HG03457 (cell line): ENCODE measurements around the gene SARDH.

Source experiments
- ATAC-seq: cut with Tn5 transposase; IDR thresholded peaks from one replicate; pipeline ENCODE4 v1.9.1; 2021; ENCODE audit warnings: moderate number of reproducible peaks; ENCODE audit not compliant: unreplicated experiment

The SARDH gene

GRCh38 chr9:133735931-133736330 is 2.2 kb downstream of the SARDH start:
- ATAC-seq = no peak

DNA sequence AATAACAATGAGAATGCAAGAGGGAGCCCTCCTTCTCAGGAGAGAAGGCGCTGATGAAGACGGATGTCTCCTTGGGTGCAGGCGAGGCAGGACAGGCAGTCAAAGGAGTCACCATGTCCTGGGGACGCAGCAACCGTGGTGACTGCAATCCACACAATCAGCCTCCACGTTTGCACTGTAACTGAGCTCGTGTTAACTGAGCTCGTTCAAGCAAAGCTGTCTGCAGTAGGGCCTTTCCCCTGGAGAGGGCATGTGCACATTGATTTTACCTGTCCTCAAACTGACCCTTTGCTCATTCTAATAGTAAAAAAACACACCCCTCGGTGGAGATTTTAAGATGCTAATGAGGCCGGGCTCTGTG is 2.8 kb downstream of the SARDH start:
- ATAC-seq = no peak

- ATAC-seq = no peak
These were observed 3.4 kb downstream of the SARDH start for GRCh38 chr9:133734590-133735414.

DNA sequence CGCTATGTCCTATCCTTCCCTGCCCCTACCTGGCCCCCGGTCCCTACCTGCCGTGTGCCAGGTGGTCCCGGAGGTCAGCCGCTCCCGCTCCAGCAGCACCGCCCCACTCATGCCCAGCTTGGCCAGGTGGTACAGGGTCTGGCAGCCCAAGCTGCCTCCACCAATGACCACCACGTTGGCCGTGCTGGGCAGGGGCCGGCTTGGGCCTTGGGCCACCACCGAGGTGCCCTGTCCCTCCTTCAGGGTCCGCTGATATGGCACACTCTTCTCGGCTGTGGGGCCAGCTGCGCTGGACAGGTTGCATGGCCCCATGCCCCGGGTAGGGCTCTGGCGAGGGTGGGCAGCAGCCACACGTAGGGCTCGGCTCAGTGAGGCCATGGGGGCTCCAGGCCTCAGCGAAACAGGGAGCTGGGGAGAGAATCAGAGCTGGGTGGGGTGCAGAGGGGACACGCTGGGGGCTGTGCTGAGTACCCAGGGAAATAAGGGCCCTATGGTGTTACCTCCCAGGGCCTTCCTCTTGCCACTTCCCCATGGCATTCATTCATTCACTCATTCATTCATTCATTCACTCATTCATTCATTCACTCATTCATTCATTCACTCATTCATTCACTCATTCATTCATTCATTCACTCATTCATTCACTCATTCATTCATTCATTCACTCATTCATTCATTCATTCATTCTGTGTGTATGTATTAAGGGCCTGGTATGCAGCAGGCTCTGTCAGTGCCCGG is 4.2 kb downstream of the SARDH start:
- no peak for ATAC-seq

GRCh38 chr9:133733421-133733795 is 4.7 kb downstream of the SARDH start:
- ATAC-seq = no peak

DNA sequence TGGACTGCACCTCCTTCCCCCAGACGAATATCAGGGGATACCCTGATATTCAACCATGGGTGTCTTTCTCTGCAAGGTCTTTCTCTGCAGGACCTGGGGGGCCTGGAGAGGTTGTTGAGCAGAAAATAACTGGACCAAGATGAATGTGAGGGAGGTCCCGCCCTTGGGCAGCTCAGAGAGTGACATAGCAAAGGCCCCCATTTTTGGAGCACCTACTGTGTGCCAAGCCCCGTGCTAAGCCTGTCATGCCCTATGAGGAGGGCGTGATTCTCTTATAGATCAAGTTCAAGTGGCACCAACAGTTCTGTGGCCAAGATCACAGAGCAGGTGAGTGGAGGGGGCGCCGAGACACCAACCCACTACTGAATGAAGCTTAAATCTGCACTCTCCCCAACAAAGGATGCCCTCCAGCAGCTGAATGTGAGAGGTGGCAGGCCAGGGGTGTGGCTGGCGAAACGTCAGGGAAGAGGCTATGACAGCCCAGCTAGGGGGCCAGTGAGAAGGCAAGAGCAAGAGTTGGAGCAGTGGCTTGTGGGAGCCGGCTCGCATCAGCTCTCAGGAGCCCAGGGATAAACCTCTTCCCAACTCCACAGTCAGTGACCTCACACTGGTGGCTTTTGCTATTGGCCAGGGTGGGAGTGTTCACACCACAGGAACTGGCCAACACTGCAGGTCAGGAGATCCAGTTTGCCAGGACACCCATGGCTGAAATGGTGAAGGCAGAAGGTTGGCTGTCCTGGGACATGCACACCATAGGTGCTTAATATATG is 5.3 kb downstream of the SARDH start:
- ATAC-seq = no peak

- ATAC-seq = no peak
These were observed 6.1 kb downstream of the SARDH start for GRCh38 chr9:133731876-133732638.

DNA sequence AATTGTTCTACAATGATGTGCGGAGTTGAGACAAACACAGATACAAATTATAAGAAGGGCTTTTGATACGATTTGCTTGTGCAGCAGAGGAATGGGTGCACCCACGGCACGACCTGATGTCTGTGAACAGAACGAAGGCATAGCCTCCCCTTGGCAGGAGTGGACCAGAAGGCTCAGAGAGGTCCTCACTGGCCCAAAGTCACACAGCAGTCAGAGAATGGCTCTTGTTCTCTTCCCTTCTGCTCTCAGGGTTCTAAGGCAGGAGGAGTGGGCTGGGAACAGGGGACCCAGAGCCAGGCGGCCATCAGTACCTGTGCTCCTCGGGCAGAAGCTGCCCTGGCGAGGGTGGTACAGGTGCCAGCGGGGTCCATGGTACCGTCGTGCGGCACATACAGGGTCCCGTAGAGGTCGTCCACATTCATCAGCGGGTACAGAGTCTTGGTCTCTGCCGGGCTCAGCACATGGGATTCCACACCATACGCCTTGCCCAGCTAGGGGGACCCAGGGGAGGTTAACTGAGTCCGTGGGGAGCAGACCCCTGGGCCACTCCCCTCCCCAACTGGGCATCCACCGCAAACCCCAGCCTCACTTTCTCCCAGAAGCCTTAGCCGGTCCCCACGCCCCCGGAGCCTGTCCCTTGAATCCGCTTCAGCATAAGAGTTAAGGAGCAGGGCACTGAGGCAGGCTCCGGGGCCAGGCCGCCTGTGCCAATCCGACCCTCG is 7.0 kb downstream of the SARDH start:
- ATAC-seq = no peak

DNA sequence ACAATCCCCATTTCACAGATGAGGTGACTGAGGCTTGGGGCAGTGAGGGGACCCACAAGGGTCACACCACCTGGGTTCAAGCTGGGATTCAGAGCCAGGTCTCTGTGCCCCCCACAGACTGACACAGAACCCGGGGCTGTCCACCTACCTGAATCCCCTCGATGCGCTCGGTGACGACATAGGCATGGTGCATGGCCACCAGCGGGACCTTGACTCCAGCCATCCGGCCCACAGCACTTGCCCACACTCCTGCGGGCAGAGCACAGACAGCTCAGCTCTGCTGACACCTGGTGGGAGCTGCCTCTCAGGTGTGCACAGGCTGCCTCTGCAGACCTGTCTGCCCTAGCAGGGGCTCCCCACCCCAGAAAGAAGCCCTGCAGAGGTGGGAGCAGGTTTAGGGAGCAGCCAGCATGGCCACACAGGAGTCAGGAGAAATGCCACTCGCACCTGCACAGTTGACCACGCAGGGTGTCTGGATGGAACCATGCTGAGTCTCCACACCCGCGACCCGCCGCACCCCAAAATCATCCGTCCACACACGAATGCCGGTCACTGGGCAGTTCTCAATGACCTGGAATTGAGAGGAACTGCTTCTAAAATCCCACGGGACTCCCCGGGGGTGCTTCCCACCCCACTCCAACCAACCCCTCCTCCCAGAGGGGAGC is 8.4 kb downstream of the SARDH start:
- no peak for ATAC-seq

DNA sequence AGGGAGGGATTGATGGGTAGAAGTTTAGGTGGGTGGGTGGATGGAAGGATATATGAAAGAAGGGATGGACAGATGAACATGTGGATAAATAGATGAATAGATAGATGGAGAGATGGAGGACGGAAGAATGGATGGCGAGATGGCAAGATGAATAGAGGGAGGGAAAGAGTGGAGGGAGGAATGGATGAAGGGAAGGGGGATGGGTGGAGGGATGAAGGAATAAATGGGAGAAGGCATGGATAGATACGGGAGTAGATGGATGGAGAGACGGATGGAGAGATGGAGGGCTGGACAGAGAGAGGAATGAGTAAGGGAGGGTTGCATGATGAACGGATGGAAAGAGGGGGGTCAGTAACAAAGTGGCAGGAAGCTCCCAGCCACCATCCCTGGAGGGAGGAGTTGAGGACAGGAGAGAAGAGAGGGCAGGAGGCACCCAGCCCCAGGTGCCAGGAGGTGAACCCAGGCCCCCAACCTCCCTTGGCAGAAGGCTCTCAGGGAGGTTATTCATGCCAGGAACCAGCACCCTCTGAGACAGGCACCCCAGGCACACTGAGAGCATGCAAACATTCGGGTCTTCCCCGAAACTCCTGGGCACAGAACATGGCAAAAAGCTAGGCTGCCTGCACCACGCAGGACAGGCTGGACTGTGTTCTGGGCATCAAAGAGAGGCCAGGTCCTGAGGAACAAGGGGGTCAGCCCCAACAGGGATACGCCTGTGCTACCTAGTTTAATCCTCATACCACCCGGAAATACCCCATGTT is 9.1 kb downstream of the SARDH start:
- ATAC-seq = no peak

DNA sequence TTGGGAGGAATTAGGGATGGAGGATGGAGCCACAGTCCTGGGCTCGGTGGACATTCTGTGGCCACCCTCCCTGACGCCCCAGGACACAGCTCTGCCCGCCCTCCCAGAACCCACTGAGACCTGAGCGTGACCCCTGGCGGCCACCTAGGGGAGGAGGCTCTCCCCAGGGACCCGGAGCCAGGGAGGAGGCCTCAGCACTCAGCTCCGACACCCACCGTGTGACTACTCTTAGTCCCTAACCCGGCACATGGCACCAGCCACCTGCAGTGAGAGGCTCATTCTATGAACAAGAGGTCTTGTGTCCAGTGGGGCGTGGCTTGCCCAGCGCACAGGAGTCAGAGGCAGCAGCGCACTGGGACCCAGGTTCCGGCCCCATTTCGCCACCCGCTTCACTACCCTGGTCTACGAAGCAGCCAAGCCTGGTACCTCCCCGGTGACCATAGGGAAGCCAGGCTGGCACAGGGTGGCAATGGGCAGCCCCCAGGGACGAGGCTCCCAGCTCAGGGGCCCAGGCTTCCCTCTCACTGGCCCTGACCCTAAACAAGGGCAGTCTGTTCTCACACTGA is 10.2 kb downstream of the SARDH start:
- ATAC-seq = no peak

- no peak for ATAC-seq
These were observed 10.8 kb downstream of the SARDH start for GRCh38 chr9:133727277-133727875.

- no peak for ATAC-seq
These were observed 11.5 kb downstream of the SARDH start for GRCh38 chr9:133726401-133727276.

- no peak for ATAC-seq
These were observed 12.3 kb downstream of the SARDH start for GRCh38 chr9:133725886-133726285.

DNA sequence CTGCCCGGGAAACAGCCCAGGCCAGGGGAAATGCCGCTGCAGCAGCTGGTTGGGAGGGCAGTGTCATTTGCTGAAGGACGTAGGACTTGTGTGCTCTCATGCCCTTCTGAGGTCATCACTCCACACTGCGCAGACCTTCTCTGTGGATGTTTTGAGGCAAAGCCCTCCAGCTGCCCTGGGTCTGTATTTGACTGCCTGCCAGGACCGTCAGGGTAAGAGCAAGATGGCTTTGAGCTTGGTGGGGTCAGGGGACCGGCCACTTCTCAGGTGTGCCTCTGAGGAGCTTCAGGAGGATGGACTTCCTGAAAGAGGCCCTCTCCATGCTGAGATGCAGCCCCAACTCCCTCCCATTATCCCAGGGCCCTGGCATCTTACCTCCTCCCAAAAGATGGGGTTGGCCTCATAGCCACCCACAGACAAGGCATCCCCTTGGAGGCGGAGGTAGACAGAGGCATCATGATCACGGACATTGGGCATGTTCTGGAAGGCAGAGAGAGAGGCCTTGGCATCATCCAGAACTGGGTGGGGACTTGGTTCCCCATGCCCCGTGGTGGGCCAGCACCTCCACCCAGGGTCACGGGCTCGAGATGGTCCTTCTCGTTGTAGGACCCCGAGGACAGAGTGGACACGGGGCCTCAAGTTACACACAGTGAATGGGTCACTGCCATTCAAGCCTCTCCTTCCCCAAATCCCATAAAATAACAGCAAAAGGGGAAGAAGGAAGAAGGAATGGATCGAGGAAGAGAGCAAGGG is 19.4 kb downstream of the SARDH start:
- ATAC-seq = no peak

DNA sequence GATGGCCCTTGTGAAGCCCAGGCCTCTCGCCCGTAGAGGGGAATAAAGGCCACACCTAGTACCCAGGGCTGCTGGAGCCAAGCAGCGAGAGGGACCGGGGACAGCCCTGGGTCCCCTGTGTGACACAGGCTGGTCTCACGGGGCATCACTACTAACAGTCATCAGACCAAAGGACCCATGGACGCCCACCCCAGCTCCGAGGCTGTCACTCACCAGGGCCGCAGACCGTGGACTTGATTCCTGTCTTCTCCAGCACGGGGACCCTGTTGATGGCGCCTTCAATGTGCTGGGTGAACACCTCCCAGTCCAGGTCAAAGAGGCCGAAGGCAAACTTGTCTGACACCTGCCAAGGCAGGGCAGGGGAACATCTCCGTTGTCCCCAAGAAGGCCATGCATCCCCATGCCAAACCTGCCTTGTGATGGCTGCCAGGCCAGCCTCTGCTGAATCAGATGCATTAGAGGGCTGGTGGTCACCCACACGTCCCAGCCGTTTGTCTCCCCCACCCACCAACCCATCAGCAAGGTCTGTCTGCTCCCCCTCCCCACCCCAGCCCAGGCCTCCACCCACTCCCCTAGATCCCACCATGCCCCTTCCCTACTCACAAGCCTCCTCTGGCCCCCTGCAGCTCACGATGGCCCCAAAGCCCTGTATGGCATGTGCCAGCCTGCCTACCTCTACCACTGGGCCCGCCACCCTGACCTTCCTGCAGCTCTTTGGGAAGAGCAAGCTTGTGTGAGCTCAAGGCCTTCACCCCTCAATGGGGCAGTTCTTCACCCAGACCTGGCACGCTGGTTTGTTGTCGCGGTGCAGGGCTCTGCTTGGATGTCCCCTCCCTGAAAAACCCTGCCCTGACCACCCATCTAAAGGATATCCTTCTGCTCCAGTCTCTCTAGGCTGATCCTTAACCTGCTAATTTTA is 20.8 kb downstream of the SARDH start:
- ATAC-seq = no peak
